Thoracic aorta (tissue), 2 donors: ENCODE measurements around the gene IL13. TPM values are rescaled to one million over a fixed set of nuclear protein-coding genes. Genes with fewer than 3 reads are reported as not detected.

ENCODE experiments used
- ATAC-seq: fragments of 150-250 bp; one replicate; pipeline ENCODE4 v1.8.0; 2017; ENCODE audit warnings: low read depth; ENCODE audit not compliant: insufficient number of reproducible peaks, low FRiP score
- DNase-seq: peaks from one replicate; pipeline ENCODE4 v3.0.0-alpha.2; 2020; ENCODE audit warnings: low spot score
- H3K27ac ChIP-seq, 2 donors: fragments of 200-600 bp; sonication (generic); 1 replicate in 1 of 2; 2 replicates in 1 of 2; pipeline ENCODE4 v1.5.1; 2016; ENCODE audit warnings: mild to moderate bottlenecking in 2 of 2, moderate library complexity in 2 of 2
- H3K27me3 ChIP-seq: fragments of 200-600 bp; sonication (generic); replicated peaks from 2 replicates; pipeline ENCODE4 v1.6.0; 2016; ENCODE audit warnings: mild to moderate bottlenecking; ENCODE audit not compliant: insufficient read depth
- H3K36me3 ChIP-seq: fragments of 200-600 bp; sonication (generic); one replicate; pipeline ENCODE4 v1.5.1; 2016
- H3K4me1 ChIP-seq, 2 donors: fragments of 200-600 bp; sonication (generic); 1 replicate in 1 of 2; 2 replicates in 1 of 2; pipeline versions ENCODE4 v1.5.1 to v1.6.0; 2016; ENCODE audit warnings: low read depth in 2 of 2, mild to moderate bottlenecking in 1 of 2; ENCODE audit not compliant: control insufficient read depth in 1 of 2
- H3K4me3 ChIP-seq: fragments of 200-600 bp; sonication (generic); 2 replicates; pipeline ENCODE4 v1.5.1; 2016; ENCODE audit warnings: mild to moderate bottlenecking
- H3K9me3 ChIP-seq: fragments of 200-600 bp; sonication (generic); 2 replicates; pipeline ENCODE4 v1.5.1; 2016
- total RNA-seq, 2 donors: library from RNA; depleted of rRNA; stranded (reverse); fragments of >200 nt; gene quantifications; one replicate each; pipeline versions ENCODE4 v1.1.0 to v1.2.3, GENCODE V29; 2016
- TF ChIP-seq, protein P1 (sequence below): fragments of 200-600 bp; sonication (generic); IDR thresholded peaks from one replicate; pipeline ENCODE4 v1.5.1; 2019; ENCODE audit warnings: antibody characterized with exemption

The IL13 gene
- total RNA-seq, 2 donors from 2014 or later: 2.8 TPM; not detected in 1

DNA sequence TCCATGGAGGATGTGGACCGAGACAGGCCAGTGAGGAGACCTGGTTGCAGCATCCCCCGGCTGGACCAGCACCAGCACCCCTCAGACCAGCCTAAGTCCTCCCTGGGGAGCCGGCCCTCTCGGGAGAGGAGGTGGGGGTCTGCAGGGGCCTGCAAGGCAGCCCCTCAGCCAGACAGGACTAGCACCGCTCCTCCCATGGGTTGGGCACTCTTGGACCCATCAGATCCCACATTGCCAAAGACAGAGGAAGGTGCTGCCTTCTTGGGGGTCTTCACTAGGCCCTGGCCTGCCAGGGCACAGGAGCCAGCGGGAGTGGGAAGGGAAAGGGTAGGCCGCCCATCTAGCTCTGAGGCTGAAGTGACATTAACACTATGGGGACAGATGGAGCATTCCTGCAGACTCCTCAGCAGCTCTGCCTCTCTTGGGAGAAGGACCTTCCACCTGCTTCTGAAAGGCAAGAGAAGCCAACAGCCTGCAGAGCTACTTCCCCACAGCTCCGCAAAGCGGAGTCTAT, 6.8 kb downstream of the IL13 start:
- H3K27me3 ChIP-seq: no peaks in the 10 kb centered on the region
- H3K27ac ChIP-seq: no peak overlapping the region
- ATAC-seq (no peak), DNase-seq (no peak)
- no peaks in the 10 kb centered on the region for H3K9me3 ChIP-seq
- TF ChIP-seq, protein P1, sequence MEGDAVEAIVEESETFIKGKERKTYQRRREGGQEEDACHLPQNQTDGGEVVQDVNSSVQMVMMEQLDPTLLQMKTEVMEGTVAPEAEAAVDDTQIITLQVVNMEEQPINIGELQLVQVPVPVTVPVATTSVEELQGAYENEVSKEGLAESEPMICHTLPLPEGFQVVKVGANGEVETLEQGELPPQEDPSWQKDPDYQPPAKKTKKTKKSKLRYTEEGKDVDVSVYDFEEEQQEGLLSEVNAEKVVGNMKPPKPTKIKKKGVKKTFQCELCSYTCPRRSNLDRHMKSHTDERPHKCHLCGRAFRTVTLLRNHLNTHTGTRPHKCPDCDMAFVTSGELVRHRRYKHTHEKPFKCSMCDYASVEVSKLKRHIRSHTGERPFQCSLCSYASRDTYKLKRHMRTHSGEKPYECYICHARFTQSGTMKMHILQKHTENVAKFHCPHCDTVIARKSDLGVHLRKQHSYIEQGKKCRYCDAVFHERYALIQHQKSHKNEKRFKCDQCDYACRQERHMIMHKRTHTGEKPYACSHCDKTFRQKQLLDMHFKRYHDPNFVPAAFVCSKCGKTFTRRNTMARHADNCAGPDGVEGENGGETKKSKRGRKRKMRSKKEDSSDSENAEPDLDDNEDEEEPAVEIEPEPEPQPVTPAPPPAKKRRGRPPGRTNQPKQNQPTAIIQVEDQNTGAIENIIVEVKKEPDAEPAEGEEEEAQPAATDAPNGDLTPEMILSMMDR: no peak
- H3K4me1 ChIP-seq: no peaks in the 10 kb centered on the region
- no peak overlapping the region for H3K4me3 ChIP-seq
- no peaks in the 10 kb centered on the region for H3K36me3 ChIP-seq

GRCh38 chr5:132665574-132666080, 7.7 kb downstream of the IL13 start:
- Histone ChIP-seq H3K36me3 (no peaks in the 10 kb centered on the region), H3K9me3 (no peaks in the 10 kb centered on the region), H3K4me1 (no peaks in the 10 kb centered on the region), H3K27me3 (no peaks in the 10 kb centered on the region), H3K4me3 (no peak overlapping the region), H3K27ac (no peak overlapping the region)
- no peak for ATAC-seq
- TF ChIP-seq, protein P1: no peak
- DNase-seq: no peak

- Histone ChIP-seq H3K27me3 (no peaks in the 10 kb centered on the region), H3K36me3 (no peaks in the 10 kb centered on the region), H3K4me1 (no peaks in the 10 kb centered on the region), H3K9me3 (no peaks in the 10 kb centered on the region), H3K4me3 (no peak overlapping the region), H3K27ac (no peak overlapping the region)
- DNase-seq (no peak), ATAC-seq (no peak)
- TF ChIP-seq, protein P1: no peak
Observed at GRCh38 chr5:132666310-132667123, 8.5 kb downstream of the IL13 start.

DNA sequence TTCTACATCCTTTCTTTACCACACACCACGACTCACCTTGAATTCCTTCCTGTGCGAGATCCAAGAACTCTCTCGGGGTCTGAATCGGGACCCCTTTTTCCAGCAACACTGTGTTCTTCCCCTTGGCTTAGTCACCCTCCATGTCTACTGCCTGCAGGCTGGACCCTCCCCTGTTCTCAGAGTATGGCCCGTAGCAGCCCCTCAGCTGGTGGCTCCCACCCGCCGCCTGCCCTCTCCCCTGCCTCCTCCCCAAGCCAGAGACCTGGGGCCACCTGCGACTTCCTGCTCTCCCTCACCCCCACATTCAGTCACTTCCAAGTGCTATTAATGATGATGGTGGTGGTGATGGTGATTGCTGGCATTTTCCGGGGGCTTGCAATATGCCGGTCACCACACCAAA, 9.3 kb downstream of the IL13 start:
- ATAC-seq (no peak), DNase-seq (no peak)
- Histone ChIP-seq H3K27ac (no peak overlapping the region), H3K36me3 (no peaks in the 10 kb centered on the region), H3K4me3 (no peak overlapping the region), H3K4me1 (no peaks in the 10 kb centered on the region), H3K27me3 (no peaks in the 10 kb centered on the region), H3K9me3 (no peaks in the 10 kb centered on the region)
- TF ChIP-seq, protein P1: no peak

DNA sequence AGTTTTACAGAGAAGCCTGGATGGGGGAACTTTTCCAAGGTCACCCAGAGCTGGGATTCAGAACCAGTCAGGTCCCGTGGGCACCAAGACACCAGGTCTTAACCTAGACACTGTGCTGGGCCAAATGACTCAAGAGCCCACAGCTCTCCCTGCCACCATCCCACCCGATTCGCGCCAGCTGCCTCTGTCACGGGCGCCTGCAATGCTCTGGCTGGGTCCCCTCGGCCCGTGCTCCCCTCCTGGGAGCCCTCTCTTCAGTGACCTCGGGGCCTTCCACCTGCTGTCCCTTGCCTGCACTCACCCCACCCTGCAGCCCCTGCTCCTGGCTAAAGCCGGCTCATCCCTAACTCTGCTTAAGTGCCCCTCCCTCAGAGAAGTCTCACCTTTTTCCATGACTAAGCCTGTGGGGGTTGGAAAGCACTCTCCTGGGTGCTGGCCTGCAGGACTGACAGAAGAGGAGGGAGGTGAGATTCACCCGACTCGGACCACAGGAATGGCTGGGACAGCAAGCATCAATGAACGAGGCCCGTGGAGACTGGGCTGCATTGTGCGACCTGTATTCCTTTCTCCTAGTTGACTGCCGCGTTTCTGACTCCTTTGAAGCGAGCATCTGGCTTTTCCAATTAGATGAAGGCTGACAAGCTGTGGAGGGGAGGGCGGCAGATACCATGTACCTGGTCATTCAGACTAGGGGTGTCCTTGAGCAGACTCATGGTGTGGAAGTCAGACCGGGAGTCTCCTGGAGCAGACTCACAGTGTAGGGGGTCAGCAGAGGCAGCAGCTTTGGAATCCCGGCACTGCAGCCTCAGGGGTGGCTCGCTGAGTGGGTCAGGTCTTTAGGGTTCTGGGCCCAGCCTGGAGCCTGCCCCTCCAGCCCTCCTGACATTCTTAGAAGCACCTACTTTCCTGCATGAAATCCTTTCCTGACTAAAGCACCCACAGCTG, 10.1 kb downstream of the IL13 start:
- Histone ChIP-seq H3K27me3 (no peaks in the 10 kb centered on the region), H3K36me3 (no peaks in the 10 kb centered on the region), H3K9me3 (no peaks in the 10 kb centered on the region), H3K27ac (no peak overlapping the region), H3K4me1 (no peaks in the 10 kb centered on the region), H3K4me3 (no peak overlapping the region)
- TF ChIP-seq, protein P1: no peak
- no peak for ATAC-seq
- no peak for DNase-seq
